HL-60 (cell line): Measurements from ENCODE around the gene CDH3.

Experiments
- DNase-seq, 2 experiments: peaks; one replicate each; pipeline ENCODE4 v3.0.0-alpha.2; 2010 to 2020; ENCODE audit warnings: low read depth in 1 of 2, low spot score in 1 of 2
- H3K27ac ChIP-seq: fragments of 250-450 bp; sonication (Bioruptor Pico); replicated peaks from 2 replicates; pipeline ENCODE4 v1.5.1; 2020; ENCODE audit warnings: mild to moderate bottlenecking, moderate library complexity
- H3K27me3 ChIP-seq: fragments of 250-450 bp; sonication (Bioruptor Pico); 2 replicates; pipeline ENCODE4 v1.5.1; 2021; ENCODE audit warnings: mild to moderate bottlenecking, moderate library complexity; ENCODE audit not compliant: insufficient read depth, poor library complexity, severe bottlenecking
- H3K4me3 ChIP-seq: replicated peaks from 2 replicates; pipeline ENCODE4 v1.5.1; 2011; ENCODE audit warnings: mild to moderate bottlenecking, control low read depth, low read length; ENCODE audit not compliant: insufficient read depth
- GABPA ChIP-seq: IDR thresholded peaks from 2 replicates; pipeline ENCODE4 v1.6.1; 2012; ENCODE audit warnings: low read depth
- POLR2AphosphoS5 ChIP-seq: IDR thresholded peaks from 2 replicates; pipeline ENCODE4 v1.6.1; 2012; ENCODE audit warnings: low read depth
- REST ChIP-seq: IDR thresholded peaks from 2 replicates; pipeline ENCODE4 v1.6.1; 2012; ENCODE audit warnings: low read depth; ENCODE audit not compliant: insufficient replicate concordance
- SPI1 ChIP-seq: IDR thresholded peaks from 2 replicates; pipeline ENCODE4 v1.6.1; 2012; ENCODE audit warnings: low read depth, mild to moderate bottlenecking, borderline replicate concordance
- TF ChIP-seq, protein P1 (sequence below): IDR thresholded peaks from one replicate; pipeline ENCODE4 v1.5.1; 2011; ENCODE audit warnings: low read length, control low read depth, inconsistent platforms; ENCODE audit not compliant: insufficient read depth

The CDH3 gene

DNA sequence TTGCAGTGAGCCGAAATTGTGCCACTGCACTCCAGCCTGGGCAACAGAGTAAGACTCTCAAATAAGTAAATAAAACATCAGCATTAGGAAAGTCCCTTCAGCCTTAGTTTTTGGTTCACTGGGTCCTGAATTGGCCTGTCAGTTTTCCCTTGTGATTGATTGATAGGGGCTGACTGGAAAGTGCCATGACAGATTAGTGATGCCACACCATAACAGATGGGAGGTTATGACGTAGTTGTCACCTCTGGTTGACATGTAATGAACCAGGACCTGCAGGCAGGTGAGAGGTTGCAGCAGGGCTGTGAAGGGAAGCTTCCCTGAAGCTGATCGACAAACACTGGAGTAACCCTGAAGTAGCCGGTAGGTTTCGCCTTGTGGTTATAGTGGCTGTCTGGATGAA, 41.8 kb downstream of the CDH3 start:
- no peak overlapping the region for H3K4me3 ChIP-seq
- H3K27ac ChIP-seq = no peak overlapping the region
- no peaks in the 10 kb centered on the region for H3K27me3 ChIP-seq
- no peak for DNase-seq
- TF ChIP-seq, protein P1, sequence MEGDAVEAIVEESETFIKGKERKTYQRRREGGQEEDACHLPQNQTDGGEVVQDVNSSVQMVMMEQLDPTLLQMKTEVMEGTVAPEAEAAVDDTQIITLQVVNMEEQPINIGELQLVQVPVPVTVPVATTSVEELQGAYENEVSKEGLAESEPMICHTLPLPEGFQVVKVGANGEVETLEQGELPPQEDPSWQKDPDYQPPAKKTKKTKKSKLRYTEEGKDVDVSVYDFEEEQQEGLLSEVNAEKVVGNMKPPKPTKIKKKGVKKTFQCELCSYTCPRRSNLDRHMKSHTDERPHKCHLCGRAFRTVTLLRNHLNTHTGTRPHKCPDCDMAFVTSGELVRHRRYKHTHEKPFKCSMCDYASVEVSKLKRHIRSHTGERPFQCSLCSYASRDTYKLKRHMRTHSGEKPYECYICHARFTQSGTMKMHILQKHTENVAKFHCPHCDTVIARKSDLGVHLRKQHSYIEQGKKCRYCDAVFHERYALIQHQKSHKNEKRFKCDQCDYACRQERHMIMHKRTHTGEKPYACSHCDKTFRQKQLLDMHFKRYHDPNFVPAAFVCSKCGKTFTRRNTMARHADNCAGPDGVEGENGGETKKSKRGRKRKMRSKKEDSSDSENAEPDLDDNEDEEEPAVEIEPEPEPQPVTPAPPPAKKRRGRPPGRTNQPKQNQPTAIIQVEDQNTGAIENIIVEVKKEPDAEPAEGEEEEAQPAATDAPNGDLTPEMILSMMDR = no peak
- no peak for TF ChIP-seq SPI1
- TF ChIP-seq REST = no peak

DNA sequence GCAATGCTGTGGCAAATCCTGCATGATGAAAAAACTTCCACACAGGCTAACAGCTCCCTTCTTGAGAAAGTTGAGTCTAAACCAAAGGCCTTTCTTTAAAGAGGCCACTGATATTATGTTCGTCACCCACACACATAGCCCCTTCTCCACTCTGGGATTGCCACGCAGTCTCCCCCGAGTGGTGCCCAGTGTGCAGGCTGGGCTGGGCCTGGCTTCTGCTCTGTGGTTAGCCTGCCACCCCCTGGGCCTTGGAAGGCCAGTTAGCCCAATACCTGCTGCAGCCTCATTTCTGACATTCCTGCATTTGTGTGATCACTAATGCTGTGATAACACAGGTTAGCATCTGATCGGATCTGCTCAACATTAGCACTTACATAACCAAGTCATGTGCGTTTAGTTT, 44.8 kb downstream of the CDH3 start:
- TF ChIP-seq POLR2AphosphoS5 (no peak), GABPA (no peak), SPI1 (no peak), REST (no peak)
- TF ChIP-seq, protein P1 = no peak
- Histone ChIP-seq H3K4me3 (no peak overlapping the region), H3K27me3 (no peaks in the 10 kb centered on the region), H3K27ac (no peak overlapping the region)
- no peak for DNase-seq

DNA sequence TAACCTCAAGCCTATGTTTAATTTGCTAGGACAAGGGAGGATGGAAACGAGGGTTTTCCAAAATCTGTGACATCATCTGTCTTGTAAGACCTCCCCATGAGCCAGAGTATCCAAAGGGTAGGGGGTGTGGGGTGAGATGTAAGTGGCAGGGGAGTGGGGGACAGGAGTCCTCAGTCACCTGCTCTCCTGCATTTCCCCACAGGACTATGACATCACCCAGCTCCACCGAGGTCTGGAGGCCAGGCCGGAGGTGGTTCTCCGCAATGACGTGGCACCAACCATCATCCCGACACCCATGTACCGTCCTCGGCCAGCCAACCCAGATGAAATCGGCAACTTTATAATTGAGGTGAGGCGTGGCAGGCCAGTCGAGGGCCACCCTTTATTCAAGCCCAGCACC, 50.5 kb downstream of the CDH3 start:
- no peak overlapping the region for H3K27ac ChIP-seq
- TF ChIP-seq GABPA (no peak), POLR2AphosphoS5 (no peak), SPI1 (no peak), REST (no peak)
- TF ChIP-seq, protein P1 = no peak

More for the DNA sequence above, 50.5 kb downstream of the CDH3 start:
- DNase-seq = no peak
- no peaks in the 10 kb centered on the region for H3K27me3 ChIP-seq
- H3K4me3 ChIP-seq = no peak overlapping the region
